GM19240 (cell line): ENCODE measurements around the gene OR2S2.
"Not testable (repeated sequence)": the region's sequence is repeated elsewhere in the genome, so short reads cannot be mapped to it uniquely, and the experiment has no call there.

Experiments used
- DNase-seq: peaks from one replicate; pipeline ENCODE4 v3.0.0; 2011; ENCODE audit warnings: low spot score; ENCODE audit not compliant: insufficient read length

OR2S2 gene

DNA sequence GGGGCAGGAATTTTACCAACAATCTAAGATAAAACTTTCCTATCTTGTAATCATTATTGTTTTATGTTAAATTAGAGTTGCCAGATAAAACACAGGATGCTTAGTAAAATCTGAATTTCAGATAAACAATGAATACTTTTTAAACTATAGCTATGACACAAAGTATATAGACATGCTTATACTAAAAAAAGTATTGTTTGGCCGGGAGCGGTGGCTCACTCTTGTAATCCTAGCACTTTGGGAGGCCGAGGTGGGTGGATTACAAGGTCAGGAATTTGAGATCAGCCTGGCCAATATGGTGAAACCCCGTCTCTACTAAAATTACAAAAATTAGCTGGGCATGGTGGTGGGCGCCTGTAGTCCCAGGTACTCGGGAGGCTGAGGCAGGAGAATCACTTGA lies 23.9 kb downstream of the OR2S2 start:
- DNase-seq = not testable (repeated sequence)

DNA sequence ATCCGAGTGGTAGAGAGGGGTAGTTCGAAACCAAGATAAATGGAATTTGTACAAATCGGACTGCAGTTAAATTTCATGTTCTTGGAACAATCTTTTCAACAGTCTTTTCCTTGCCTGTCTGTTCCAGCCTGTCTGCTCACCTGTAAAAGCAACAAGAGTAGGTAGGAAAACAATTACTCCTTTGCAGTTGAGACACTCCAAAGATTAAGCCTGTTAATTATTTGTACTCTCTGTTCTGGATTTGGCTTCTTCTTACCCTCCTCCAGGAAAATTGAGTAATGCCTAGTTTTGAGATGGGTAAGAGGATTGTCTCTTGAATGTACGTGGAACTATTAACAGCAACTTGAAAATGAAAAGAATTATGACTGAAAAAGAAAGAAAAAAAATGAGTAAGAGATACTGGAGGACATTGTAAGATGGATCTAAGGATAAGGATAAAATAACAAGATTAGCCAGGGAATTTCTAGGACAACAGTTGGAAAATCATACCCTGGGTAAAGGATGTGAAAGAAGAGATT lies 24.3 kb downstream of the OR2S2 start:
- no peak for DNase-seq

- no peak for DNase-seq
Measured at GRCh38 chr9:35932735-35933134, 25.2 kb downstream of the OR2S2 start.

GRCh38 chr9:35930989-35931388 lies 27.0 kb downstream of the OR2S2 start:
- DNase-seq = no peak

- no peak for DNase-seq
Measured at GRCh38 chr9:35930521-35930920, 27.4 kb downstream of the OR2S2 start.

DNA sequence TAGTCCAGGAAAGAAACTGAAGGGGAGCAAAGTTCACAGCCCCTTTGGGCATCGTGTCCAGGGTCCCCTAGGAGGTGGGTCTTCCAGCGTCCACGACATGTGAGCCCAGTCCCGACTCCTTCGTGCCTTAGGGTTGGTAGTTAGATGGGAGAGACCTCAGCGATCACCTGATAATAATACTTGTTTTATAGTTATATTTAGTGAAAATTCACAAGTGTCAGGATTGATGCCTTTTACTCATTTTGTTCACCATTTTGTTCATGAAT lies 28.6 kb downstream of the OR2S2 start:
- DNase-seq = no peak

- DNase-seq = no peak
Measured at GRCh38 chr9:35928591-35929452, 29.1 kb downstream of the OR2S2 start.

DNA sequence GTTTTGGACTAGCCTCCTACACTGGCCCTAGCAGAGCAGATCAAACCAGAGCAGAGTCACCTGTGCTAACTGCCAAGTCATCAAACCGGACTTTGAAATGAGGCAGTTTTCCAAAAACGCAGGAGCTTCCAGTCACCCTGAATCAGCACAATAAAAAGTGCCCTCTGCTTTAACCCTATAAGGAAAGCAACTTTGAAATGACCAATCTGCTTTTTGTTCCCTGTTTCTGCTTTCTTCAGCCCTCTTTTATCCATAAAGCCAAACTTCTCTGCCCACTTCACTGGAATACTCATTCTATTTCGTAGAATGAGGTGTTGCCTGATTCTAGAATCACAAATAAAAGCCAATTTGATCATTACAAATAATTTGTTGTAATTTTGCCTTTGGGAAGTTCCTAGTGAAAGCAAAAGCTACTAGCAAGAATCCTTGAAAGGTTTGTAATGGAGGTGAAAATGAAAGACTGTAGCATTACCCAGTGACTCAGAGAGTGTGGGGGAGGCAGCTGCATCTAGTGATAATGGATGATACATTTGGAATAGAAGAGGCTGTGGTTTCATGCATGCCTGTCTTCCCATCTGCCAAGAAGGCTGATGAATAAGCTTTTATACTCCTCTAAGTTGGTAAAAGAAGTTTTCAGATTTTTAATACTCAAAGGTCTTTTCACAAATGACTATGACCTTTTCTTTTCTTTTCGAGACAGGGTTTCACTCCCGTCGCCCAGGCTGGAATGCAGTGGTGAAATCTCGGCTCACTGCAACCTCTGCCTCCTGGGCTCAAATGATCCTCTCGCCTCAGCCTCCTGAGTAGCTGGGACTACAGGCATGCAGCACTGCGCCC lies 33.8 kb downstream of the OR2S2 start:
- DNase-seq = no peak

DNA sequence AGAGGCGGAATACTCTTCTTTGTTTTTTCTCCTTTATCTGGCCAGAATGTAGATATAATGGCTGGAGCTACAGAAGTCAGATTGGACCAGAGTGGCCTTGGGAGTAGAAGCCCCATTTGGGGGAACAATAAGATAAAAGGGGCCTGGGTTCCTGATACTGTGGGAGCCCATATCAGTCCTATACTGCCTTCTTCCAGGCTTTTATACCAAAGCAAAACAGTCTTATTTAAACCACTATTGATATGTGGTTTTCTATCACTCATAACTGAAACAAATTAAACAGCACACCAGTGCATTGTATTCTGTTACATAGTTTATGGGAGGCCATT lies 34.4 kb downstream of the OR2S2 start:
- DNase-seq = no peak

GRCh38 chr9:35920051-35920620 lies 37.8 kb downstream of the OR2S2 start:
- DNase-seq = no peak

- no peak for DNase-seq
Measured at GRCh38 chr9:35919212-35920008, 38.5 kb downstream of the OR2S2 start.

DNA sequence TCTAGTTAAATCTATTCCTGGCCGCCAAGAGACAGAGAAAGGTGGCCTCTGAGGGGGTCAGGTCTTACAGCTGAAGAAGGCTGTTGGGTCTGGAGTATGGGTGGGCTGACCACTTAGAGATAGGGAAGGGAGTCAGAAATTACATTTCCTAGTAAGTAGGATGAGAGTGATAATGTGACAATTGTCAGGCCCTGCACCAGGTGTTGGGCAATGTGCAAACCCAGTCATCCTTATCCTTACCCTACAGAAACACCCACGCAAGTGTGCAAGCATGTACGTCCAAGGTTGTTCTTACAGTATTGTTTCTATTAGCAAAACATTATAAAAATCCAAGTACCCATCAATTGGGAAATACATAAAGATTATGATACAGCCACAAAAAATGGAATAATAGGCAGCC lies 39.2 kb downstream of the OR2S2 start:
- DNase-seq = no peak

GRCh38 chr9:35917261-35917660 lies 40.7 kb downstream of the OR2S2 start:
- DNase-seq = no peak

- no peak for DNase-seq
Measured at GRCh38 chr9:35915681-35916294, 42.2 kb downstream of the OR2S2 start.

GRCh38 chr9:35914301-35914807 lies 43.6 kb downstream of the OR2S2 start:
- no peak for DNase-seq

GRCh38 chr9:35913429-35913828 lies 44.5 kb downstream of the OR2S2 start:
- not testable (repeated sequence) for DNase-seq

GRCh38 chr9:35912791-35913400 lies 45.1 kb downstream of the OR2S2 start:
- no peak for DNase-seq

GRCh38 chr9:35911690-35912089 lies 46.3 kb downstream of the OR2S2 start:
- DNase-seq = no peak

DNA sequence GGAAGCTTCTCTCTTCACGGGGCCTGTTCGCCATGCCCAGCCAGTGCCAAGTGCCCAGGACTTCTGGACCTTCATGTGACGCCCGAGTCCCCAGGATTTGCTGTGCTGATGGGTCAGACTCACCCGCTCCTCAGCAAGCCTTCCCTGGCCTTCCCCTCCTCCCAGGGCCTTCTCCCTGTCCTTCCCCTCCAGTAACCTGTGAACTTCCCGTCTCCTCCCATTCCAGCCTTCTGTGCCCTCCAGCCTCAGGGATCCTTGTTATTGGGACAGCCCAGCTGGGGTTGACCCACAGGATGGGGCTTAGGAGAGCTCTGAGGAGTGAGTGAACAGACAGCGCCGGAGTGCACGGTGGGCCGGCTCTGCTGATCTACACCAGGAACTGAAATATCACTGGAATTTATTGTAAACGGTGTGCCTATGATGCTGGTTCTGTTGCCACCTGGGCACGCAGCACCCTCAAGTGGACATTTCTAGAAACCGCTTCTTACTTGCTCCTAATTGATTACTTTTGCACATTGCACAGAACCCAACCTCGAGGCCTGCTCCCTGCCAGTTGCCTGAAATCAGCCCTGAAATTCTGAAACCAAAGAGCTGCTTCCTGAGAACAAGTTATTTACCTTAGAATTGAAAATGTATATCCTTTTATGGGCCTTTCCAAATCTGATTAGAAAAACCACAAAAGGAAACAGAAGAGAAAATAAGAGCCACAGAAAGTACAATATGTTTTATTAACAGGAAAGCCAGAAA lies 47.2 kb downstream of the OR2S2 start:
- DNase-seq = no peak
